ENCODE data around the gene NEMP1.
"Not testable (repeated sequence)": the region's sequence is repeated elsewhere in the genome, so short reads cannot be mapped to it uniquely, and the experiment has no call there.

Gene NEMP1

DNA sequence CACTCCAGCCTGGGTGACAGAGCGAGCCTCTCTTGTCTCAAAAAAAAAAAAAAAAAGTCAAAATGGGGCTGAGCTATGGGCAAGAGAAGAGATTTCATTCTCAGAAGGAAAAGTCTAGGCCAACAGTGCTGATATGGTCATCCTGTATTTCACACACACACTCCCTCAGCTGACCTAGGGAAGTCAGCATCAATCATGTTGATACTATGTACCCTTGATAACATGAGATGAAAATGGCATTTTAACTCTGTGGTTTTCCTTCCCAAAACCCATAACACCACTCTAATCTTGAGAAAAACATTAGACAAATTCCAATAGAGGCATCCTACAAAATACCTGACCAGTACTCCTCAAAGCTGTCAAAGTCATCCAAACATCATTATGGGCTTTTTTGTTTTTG lies 2.3 kb upstream of the NEMP1 start:
- no peak for DNase-seq (ENCODE audit: low read depth)
- TF ChIP-seq, protein P1, sequence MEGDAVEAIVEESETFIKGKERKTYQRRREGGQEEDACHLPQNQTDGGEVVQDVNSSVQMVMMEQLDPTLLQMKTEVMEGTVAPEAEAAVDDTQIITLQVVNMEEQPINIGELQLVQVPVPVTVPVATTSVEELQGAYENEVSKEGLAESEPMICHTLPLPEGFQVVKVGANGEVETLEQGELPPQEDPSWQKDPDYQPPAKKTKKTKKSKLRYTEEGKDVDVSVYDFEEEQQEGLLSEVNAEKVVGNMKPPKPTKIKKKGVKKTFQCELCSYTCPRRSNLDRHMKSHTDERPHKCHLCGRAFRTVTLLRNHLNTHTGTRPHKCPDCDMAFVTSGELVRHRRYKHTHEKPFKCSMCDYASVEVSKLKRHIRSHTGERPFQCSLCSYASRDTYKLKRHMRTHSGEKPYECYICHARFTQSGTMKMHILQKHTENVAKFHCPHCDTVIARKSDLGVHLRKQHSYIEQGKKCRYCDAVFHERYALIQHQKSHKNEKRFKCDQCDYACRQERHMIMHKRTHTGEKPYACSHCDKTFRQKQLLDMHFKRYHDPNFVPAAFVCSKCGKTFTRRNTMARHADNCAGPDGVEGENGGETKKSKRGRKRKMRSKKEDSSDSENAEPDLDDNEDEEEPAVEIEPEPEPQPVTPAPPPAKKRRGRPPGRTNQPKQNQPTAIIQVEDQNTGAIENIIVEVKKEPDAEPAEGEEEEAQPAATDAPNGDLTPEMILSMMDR (conservative IDR thresholded peaks at IDR 0.05; ENCODE audit: low read depth, low read length): no peak
- no peak overlapping the region for H3K4me3 ChIP-seq (ENCODE audit: low read length)

DNA sequence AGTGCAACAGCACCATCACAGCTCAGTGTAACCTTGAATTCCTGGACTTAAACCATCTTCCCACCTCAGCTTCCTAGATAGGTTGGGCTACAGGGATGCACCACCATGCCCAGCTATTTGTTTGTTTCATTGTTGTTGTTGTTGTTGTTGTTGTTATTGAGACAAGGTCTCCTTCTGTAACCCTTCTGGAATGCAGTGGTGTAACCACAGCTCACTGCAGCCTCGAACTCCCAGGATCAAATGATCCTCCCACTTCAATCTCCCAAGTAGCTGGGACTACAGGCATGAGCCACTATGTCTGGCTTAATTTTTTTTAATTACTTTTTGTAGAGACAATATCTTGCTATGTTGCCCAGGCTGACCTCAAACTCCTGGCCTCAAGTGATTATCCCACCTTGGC lies 1.2 kb upstream of the NEMP1 start:
- DNase-seq (ENCODE audit: low read depth): no peak
- no peak overlapping the region for H3K4me3 ChIP-seq (ENCODE audit: low read length)
- TF ChIP-seq, protein P1 (conservative IDR thresholded peaks at IDR 0.05; ENCODE audit: low read depth, low read length): no peak

DNA sequence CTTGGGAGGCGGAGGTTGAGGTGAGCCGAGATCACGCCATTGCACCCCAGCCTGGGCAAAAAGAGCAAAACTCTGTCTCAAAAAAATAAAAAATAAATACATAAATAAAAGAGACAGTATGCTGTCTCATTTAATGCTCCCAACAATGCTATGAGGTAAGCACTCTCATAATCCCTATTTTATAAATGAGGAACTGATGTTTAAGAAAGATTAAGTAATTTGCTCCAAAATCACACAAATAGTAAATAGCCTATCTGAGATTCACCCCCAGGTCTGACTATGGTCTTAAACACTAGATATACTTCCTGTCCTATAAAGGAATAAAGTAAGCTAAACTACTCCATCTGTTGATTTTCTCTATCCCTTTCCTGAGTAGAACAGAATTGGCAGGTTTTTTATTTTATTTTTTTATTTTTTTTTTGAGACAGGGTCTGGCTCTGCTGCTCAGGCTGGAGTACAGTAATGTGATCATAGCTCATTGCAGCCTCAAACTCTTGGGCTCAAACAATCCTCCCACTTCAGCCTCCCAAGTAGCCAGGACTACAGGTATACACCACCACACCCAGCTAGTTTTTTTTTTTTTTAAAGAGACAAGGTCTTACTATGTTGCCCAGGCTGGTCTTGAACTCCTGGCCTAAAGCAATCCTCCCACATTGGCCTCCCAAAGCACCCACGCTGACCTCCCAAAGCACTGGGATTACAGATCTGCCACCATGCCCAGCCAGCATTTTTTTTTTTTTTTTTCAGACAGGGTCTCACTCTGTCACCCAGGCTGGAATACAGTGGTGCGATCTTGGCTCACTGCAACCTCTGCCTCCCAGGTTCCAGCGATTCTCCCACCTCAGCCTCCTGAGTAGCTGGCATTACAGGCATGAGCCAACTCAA lies 4.8 kb downstream of the NEMP1 start:
- not testable (repeated sequence) for H3K4me3 ChIP-seq (ENCODE audit: low read length); DNase-seq (ENCODE audit: low read depth)

DNA sequence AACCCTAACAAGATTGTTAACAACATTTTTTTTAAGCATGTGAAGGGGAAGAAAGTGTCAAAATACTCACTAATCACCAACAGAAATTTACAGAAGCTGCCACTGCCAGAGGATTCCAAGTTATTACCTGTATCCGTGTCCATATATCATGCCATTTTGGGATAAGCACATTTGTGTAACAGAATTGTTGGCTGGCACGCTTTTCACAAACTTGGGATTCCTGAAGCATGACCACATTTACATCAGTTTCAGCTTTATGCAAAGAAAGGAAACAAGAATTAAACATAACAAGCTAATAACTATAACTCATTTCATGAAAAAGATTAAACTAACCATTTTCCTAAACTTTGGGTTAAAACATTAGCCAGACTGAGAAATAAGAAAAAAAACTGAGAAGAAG lies 5.9 kb downstream of the NEMP1 start:
- DNase-seq (ENCODE audit: low read depth): no peak
- TF ChIP-seq, protein P1 (conservative IDR thresholded peaks at IDR 0.05; ENCODE audit: low read depth, low read length): no peak
- H3K4me3 ChIP-seq (ENCODE audit: low read length): no peak overlapping the region

DNA sequence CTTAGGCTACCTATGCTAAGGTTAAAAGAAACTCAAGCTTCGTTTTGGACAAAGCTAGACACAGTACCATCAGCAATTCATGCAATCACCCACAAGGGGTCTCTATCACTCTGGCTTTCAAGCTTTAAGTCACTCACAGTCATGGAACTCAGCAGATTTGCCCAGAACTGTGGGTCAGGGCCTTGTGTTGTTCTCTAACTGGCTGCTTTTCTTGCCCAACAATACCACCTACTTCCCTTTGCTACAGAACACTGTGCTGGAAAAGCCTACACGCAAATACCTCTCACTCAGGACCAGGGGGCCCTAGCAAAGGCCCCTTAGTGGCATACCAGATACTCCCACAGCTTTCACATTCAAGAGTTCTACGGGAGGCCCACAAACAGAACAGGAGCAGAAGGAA lies 9.1 kb downstream of the NEMP1 start:
- no peak for DNase-seq (ENCODE audit: low read depth)
- TF ChIP-seq, protein P1 (conservative IDR thresholded peaks at IDR 0.05; ENCODE audit: low read depth, low read length): peak; percentile 94
- no peak overlapping the region for H3K4me3 ChIP-seq (ENCODE audit: low read length)

DNA sequence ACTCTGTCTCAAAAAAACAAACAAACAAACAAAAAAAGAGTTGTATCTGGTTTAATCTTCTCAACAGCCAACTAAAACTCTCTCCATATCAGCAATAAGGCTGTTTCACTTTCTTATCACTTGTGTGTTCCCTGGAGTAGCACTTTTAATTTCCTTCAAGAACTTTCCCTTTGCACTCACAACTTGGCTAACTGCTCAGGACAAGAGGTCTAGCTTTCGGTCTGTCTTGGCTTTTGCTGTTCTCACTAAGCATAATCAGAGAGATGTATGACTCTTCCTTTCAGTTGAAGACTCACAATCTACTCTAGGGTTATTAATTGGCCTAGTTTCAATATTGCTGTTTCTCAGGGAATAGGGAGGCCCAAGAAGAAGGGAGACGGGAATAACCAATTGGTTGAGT lies 12.3 kb downstream of the NEMP1 start:
- no peak for DNase-seq (ENCODE audit: low read depth)
- no peak overlapping the region for H3K4me3 ChIP-seq (ENCODE audit: low read length)
- TF ChIP-seq, protein P1 (conservative IDR thresholded peaks at IDR 0.05; ENCODE audit: low read depth, low read length): no peak

DNA sequence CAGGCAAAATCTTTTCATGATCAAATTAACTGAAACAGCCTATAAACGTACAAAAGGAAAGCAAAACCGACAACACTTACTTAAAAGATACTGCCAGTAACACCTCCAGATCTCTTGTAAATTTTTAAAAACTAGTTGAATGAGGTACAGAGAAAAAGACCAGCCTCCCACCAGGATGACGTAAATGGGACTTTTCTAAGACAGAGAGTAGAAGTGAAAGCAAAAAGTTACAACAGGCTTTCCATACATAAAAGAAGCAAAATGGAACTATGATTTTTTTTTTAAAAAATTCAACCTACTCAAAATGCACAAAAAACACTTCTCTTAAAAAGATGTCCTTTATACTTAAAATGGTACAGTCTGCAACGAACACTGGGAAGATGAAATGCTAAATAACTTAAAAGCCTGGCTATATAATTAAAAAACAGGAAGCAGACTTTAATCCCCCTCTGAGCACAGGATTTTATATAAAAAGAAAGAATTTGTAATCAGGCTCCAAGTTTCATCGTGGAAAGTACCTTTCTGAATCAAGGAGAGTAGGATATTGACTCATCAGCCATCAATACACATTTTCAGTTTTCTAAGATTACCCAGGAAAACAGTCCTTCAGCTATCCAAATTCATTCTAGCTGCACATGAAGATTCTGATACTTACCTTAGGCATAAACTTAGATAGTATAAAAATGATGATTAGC lies 14.5 kb downstream of the NEMP1 start:
- no peak overlapping the region for H3K4me3 ChIP-seq (ENCODE audit: low read length)

More for the DNA sequence above, 14.5 kb downstream of the NEMP1 start:
- DNase-seq (ENCODE audit: low read depth): no peak
- TF ChIP-seq, protein P1 (conservative IDR thresholded peaks at IDR 0.05; ENCODE audit: low read depth, low read length): no peak

Measured in retinal pigment epithelial cell (primary cell).